Psoas muscle (tissue), 8 donors: ENCODE data around the gene GPALPP1. TPM values are rescaled to one million over a fixed set of nuclear protein-coding genes. Genes with fewer than 3 reads are reported as not detected.

Experiments
- ATAC-seq, 4 donors: fragments of 200-7000 bp; cut with Tn5 transposase; one replicate each; pipeline ENCODE4 v1.9.1; 2020; ENCODE audit warnings: moderate library complexity in 3 of 4, mild to moderate bottlenecking in 2 of 4
- DNase-seq, 2 donors: peaks; one replicate each; pipeline ENCODE4 v3.0.0-alpha.2; 2020
- H3K27ac ChIP-seq: fragments of 200-600 bp; one replicate; pipeline ENCODE4 v1.8.0; 2022
- H3K27me3 ChIP-seq, 3 donors: fragments of 200-600 bp in 1 of 3; one replicate each; pipeline versions ENCODE4 v1.6.1 to v1.8.0; 2013 to 2022; ENCODE audit warnings: low read length in 2 of 3, mild to moderate bottlenecking in 2 of 3, moderate library complexity in 1 of 3; ENCODE audit not compliant: insufficient read depth in 3 of 3
- H3K36me3 ChIP-seq, 2 donors: fragments of 200-600 bp in 1 of 2; one replicate each; pipeline versions ENCODE4 v1.6.1 to v1.8.0; 2013 to 2022; ENCODE audit warnings: low read depth in 1 of 2, mild to moderate bottlenecking in 1 of 2, moderate library complexity in 1 of 2; ENCODE audit not compliant: insufficient read depth in 1 of 2
- H3K4me1 ChIP-seq: fragments of 200-600 bp; one replicate; pipeline ENCODE4 v1.8.0; 2022
- H3K4me3 ChIP-seq: fragments of 200-600 bp; one replicate; pipeline ENCODE4 v1.8.0; 2022; ENCODE audit warnings: mild to moderate bottlenecking
- H3K9me3 ChIP-seq: fragments of 200-600 bp; one replicate; pipeline ENCODE4 v1.8.0; 2022
- CTCF ChIP-seq: fragments of 200-600 bp; IDR thresholded peaks from one replicate; pipeline ENCODE4 v1.8.0; 2022; ENCODE audit warnings: antibody characterized with exemption
- WGBS, 3 donors: extraction: QIAGEN DNeasy Blood & Tissue Kit; methylation state at CpG; one replicate each; pipeline versions ENCODE4 v1.1.6 to v1.1.7; 2013; 5-methylcytosine and 5-hydroxymethylcytosine counted together
- intact Hi-C, 2 donors: fragments of 100-400 bp; cut with DNase I; formaldehyde crosslinking; loops; one replicate each; pipeline versions ENCODE4 v1.11.0 to v1.14.2; 2022
- polyA plus RNA-seq, 3 donors: library from polyadenylated mRNA; stranded (reverse); fragments of 200-250 nt; gene quantifications; one replicate each; pipeline ENCODE4 v1.2.3, GENCODE V29; 2013
- total RNA-seq, 4 donors: library from RNA; stranded (reverse); fragmentation: NEBNext Ultra II Directional in 2 of 4; extraction: Animal tissue kit (Norgen Biotek cat#: 25700) in 2 of 4; gene quantifications; one replicate each; pipeline versions ENCODE4 v1.2.1 to v1.2.4, GENCODE V29; 2021 to 2023
- donor health status: healthy with polysubstance abuse.
- donor health status: DM: no; HTN: no; CAD: no; lungs with moderate emphysema.
- donor health status: Bipolar disorder and iron deficiency.
- donor health status: healthy.
- donor health status: DM: yes; HTN: yes; CAD: no.
- donor health status: DM: no; HTN: no; CAD: no.
- donor health status: DM: no; HTN: no; CAD: no.
- donor health status: DM: yes; HTN: yes; CAD: no.

The GPALPP1 gene
- total and polyA plus RNA-seq, 7 donors = 5.4 to 16.2 (median 12.0) TPM

GRCh38 chr13:45003417-45003816 is 14.1 kb downstream of the GPALPP1 start:
- no peak for TF ChIP-seq CTCF
- Histone ChIP-seq H3K4me1 (no peaks in the 10 kb centered on the region), H3K9me3 (no peaks in the 10 kb centered on the region), H3K36me3 (peaks cover 2 to 87% of the 10 kb centered on the region in 2 donors), H3K4me3 (no peak overlapping the region), H3K27me3 (no peaks in the 10 kb centered on the region), H3K27ac (no peak overlapping the region)
- DNase-seq = no peak
- intact Hi-C loops = no loop called here
- ATAC-seq = no peak

- peaks cover 2 to 93% of the 10 kb centered on the region in 2 donors for H3K36me3 ChIP-seq
- H3K27me3 ChIP-seq = no peaks in the 10 kb centered on the region
- H3K4me1 ChIP-seq = no peaks in the 10 kb centered on the region
- no peaks in the 10 kb centered on the region for H3K9me3 ChIP-seq
- WGBS, 3 donors = 94 to 97% (median 97%) methylated on average over 2 of the region's 2 CpGs
- H3K4me3 ChIP-seq = no peak overlapping the region
- intact Hi-C loops = no loop called here
- no peak overlapping the region for H3K27ac ChIP-seq
- ATAC-seq (no peak), DNase-seq (no peak)
- no peak for TF ChIP-seq CTCF
Measured at GRCh38 chr13:45004096-45004495, 14.8 kb downstream of the GPALPP1 start.

GRCh38 chr13:45007225-45007624 is 17.9 kb downstream of the GPALPP1 start:
- intact Hi-C loops = no loop called here
- H3K9me3 ChIP-seq = no peaks in the 10 kb centered on the region

GRCh38 chr13:45007823-45008222 is 18.5 kb downstream of the GPALPP1 start:
- Histone ChIP-seq H3K27me3 (no peaks in the 10 kb centered on the region), H3K27ac (no peak overlapping the region), H3K36me3 (peaks cover 8 to 96% of the 10 kb centered on the region in 2 donors), H3K4me1 (no peaks in the 10 kb centered on the region), H3K4me3 (no peak overlapping the region), H3K9me3 (no peaks in the 10 kb centered on the region)
- intact Hi-C loops = no loop called here
- 88 to 95% (median 94%) methylated on average over 1 of the region's 1 CpG for WGBS, 3 donors
- no peak for DNase-seq
- ATAC-seq = peak in 1 of 4 donors; percentile 27
- no peak for TF ChIP-seq CTCF

More at GRCh38 chr13:45007225-45007624, 17.9 kb downstream of the GPALPP1 start:
- TF ChIP-seq CTCF = no peak
- ATAC-seq = no peak
- Histone ChIP-seq H3K36me3 (peaks cover 8 to 96% of the 10 kb centered on the region in 2 donors), H3K4me1 (no peaks in the 10 kb centered on the region), H3K4me3 (no peak overlapping the region), H3K27me3 (no peaks in the 10 kb centered on the region), H3K27ac (no peak overlapping the region)
- DNase-seq = no peak

- ATAC-seq (no peak), DNase-seq (no peak)
- Histone ChIP-seq H3K4me3 (no peak overlapping the region), H3K36me3 (peaks cover 11 to 100% of the 10 kb centered on the region in 2 donors), H3K27me3 (no peaks in the 10 kb centered on the region), H3K9me3 (no peaks in the 10 kb centered on the region), H3K27ac (no peak overlapping the region), H3K4me1 (no peaks in the 10 kb centered on the region)
- no peak for TF ChIP-seq CTCF
- WGBS, 3 donors = 94 to 96% (median 94%) methylated on average over 6 of the region's 6 CpGs
- intact Hi-C loops = no loop called here
Measured at GRCh38 chr13:45011198-45011597, 21.9 kb downstream of the GPALPP1 start.
